GM18858 (cell line): Measurements from ENCODE around the gene ALDH1B1.
A peak's percentile ranks its signal among the peaks of the same experiment; 100 is the strongest.

Experiments
- ATAC-seq: cut with Tn5 transposase; IDR thresholded peaks from one replicate; pipeline ENCODE4 v1.9.1; 2021; ENCODE audit not compliant: unreplicated experiment

The ALDH1B1 gene

DNA sequence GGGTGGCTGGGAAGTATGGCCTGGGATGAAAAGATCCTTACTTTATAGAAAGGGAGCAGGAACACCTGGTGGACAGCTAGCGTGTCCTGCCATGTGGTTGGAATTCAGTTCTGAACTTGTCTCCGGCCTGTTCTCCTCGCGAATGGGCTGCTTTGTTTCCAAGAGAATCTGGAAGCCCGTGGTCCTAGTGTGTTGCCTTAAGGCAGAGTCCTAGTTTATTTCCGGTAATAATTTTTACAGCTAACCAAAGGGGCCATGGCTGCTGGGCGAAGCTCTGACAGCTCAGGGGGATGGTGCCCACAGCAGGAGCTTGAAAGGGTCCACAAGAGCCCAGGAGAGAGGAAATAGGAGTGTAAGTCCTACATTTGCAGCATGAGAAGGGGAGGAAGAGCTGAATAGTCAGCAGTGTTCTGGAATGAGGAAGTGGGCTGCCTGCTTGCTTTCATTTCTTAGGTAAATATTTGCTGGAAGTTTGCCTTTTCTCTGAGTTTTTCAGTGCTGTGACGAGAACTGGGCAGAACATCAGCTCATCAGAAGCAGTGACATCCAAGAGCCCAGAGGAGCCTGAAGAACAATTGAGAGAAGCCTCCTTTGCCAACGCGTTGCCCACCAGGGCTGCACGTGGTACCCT lies 44.8 kb downstream of the ALDH1B1 start:
- no peak for ATAC-seq

GRCh38 chr9:38439291-38439915 lies 46.9 kb downstream of the ALDH1B1 start:
- no peak for ATAC-seq

DNA sequence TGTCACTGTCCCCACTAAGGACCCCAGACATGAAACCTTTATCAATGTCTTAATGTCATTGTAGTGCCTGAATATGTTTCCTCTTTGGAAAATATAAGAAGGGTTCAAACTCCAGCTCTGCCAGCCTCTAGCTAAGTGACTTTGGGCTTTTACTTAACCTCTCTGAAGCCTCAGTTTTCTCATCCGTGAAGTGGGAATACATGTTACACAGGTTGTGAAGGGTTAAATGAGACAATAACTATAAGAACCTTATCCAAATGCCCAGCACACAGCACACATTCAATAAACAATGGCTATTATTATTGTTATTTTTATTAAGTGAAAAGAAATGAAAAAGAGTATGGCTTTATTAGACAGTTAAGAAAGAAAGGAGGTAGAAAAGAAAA lies 47.4 kb downstream of the ALDH1B1 start:
- no peak for ATAC-seq

- ATAC-seq = no peak
These were observed 48.0 kb downstream of the ALDH1B1 start for GRCh38 chr9:38440516-38440915.

- ATAC-seq = no peak
These were observed 49.0 kb downstream of the ALDH1B1 start for GRCh38 chr9:38441347-38442085.

- no peak for ATAC-seq
These were observed 50.1 kb downstream of the ALDH1B1 start for GRCh38 chr9:38442473-38443096.

GRCh38 chr9:38443181-38443580 lies 50.7 kb downstream of the ALDH1B1 start:
- no peak for ATAC-seq

GRCh38 chr9:38443597-38443996 lies 51.1 kb downstream of the ALDH1B1 start:
- no peak for ATAC-seq

GRCh38 chr9:38445154-38446043 lies 52.9 kb downstream of the ALDH1B1 start:
- peak; percentile 87 for ATAC-seq

- ATAC-seq = no peak
These were observed 55.2 kb downstream of the ALDH1B1 start for GRCh38 chr9:38447703-38448102.
